BE2C (cell line): Measurements from ENCODE around the gene LRAT.

Experiments used
- DNase-seq: peaks from one replicate; pipeline ENCODE4 v3.0.0-alpha.2; 2020
- H3K27me3 ChIP-seq: fragments of 250-450 bp; sonication (Bioruptor Pico); 2 replicates; pipeline ENCODE4 v1.5.1; 2020; ENCODE audit warnings: mild to moderate bottlenecking
- H3K36me3 ChIP-seq: fragments of 250-450 bp; sonication (Bioruptor Pico); 2 replicates; pipeline ENCODE4 v1.5.1; 2020; ENCODE audit warnings: mild to moderate bottlenecking
- H3K4me1 ChIP-seq: fragments of 250-450 bp; sonication (Bioruptor Pico); 2 replicates; pipeline ENCODE4 v1.5.1; 2020
- H3K4me3 ChIP-seq: 2 replicates; pipeline ENCODE4 v1.5.1; 2011; ENCODE audit warnings: low read depth, low read length
- H3K9me3 ChIP-seq: fragments of 250-450 bp; sonication (Bioruptor Pico); 2 replicates; pipeline ENCODE4 v1.5.1; 2020
- TF ChIP-seq, protein P1 (sequence below): IDR thresholded peaks from 2 replicates; pipeline ENCODE4 v1.5.1; 2012; ENCODE audit warnings: mild to moderate bottlenecking, low read depth, low read length

LRAT gene

DNA sequence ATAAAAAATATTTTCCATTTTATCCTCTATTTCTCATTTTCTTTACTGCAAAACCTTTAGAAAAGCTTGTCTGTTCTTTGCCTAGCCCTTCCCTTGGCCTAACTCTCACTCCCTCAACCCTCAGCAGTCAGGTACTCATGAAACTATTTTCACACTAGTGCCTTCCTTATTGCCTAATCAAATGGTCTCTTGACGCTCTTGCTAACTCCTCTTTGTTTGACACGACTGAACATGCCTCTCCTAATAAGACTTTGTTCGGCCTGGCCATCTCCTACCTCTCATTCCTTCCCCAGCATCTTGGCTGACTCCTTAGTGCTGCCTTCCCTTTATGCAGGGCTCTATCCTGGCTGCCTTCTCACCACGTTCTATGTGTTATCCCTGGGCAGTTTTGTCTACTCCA is 11.1 kb upstream of the LRAT start:
- Histone ChIP-seq H3K4me3 (no peak overlapping the region), H3K9me3 (no peaks in the 10 kb centered on the region), H3K4me1 (no peaks in the 10 kb centered on the region), H3K27me3 (no peaks in the 10 kb centered on the region), H3K36me3 (no peaks in the 10 kb centered on the region)
- no peak for DNase-seq
- TF ChIP-seq, protein P1, sequence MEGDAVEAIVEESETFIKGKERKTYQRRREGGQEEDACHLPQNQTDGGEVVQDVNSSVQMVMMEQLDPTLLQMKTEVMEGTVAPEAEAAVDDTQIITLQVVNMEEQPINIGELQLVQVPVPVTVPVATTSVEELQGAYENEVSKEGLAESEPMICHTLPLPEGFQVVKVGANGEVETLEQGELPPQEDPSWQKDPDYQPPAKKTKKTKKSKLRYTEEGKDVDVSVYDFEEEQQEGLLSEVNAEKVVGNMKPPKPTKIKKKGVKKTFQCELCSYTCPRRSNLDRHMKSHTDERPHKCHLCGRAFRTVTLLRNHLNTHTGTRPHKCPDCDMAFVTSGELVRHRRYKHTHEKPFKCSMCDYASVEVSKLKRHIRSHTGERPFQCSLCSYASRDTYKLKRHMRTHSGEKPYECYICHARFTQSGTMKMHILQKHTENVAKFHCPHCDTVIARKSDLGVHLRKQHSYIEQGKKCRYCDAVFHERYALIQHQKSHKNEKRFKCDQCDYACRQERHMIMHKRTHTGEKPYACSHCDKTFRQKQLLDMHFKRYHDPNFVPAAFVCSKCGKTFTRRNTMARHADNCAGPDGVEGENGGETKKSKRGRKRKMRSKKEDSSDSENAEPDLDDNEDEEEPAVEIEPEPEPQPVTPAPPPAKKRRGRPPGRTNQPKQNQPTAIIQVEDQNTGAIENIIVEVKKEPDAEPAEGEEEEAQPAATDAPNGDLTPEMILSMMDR = no peak

DNA sequence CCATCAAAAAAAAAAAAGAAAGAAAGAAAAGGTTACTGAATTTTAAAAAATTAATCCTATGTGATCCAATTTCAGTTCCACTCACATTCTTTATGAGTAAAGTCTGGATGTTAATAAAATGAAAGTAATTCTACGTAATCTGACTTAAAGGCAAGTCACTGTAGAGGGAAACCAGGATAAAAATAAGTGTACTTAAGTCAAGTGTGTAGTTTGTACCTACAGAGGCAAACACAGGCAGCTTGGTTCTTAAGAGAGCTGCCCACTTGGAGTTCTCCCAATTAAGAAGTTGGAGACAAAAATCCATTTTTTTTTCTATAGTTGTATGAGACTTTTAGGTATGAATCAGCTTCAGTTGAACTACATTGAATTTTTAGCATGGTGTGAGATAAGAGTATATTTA is 7.0 kb upstream of the LRAT start:
- H3K36me3 ChIP-seq = no peaks in the 10 kb centered on the region
- H3K4me3 ChIP-seq = no peak overlapping the region
- DNase-seq = no peak
- H3K9me3 ChIP-seq = no peaks in the 10 kb centered on the region
- peaks cover 8% of the 10 kb centered on the region for H3K27me3 ChIP-seq
- H3K4me1 ChIP-seq = no peaks in the 10 kb centered on the region
- TF ChIP-seq, protein P1 = no peak

DNA sequence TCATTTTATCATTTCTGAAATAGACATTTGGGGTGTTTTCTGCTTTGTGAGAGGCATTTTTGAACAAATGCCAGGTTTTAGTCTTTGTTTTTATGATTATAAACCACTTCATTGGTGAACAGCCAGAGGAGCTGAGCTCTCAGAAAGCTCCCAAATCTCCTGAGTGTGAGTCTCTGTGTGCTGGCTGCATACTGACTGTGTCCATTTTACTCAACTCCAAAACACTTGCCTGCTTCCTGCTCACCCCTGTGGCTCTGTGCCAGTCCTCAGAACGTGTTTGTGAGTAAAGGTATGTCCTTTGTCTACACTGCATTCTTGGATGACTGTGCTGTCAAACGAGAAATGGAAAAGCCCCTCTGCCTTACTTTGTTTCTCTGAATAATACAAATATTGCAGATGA is 5.4 kb upstream of the LRAT start:
- Histone ChIP-seq H3K27me3 (peaks cover 23% of the 10 kb centered on the region), H3K9me3 (no peaks in the 10 kb centered on the region; the same call in 1 of the 2 replicates), H3K4me1 (no peaks in the 10 kb centered on the region), H3K4me3 (no peak overlapping the region), H3K36me3 (no peaks in the 10 kb centered on the region)
- TF ChIP-seq, protein P1 = no peak
- no peak for DNase-seq

- no peak for DNase-seq
Measured at GRCh38 chr4:154739111-154739510, 4.7 kb upstream of the LRAT start.

DNA sequence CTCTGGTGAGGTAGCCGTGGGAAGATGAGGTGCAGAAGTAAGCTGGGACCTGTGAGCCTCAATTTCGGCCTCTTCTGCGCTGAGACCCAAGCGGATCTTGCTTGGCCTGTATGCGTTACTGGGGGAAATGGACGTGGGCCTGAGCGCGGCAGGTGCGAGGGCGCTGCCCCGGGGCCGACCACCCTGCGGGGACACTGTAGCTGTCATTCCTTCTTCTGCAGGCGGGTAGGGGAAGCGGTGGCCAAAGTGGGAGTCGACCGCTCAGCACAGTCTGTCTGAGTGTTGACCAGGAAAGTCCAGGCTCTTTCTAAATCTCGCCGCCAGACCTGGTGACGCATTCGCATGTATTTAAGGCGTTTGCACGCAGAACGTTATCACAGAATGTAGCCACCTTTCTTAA is 3.3 kb upstream of the LRAT start:
- Histone ChIP-seq H3K36me3 (no peaks in the 10 kb centered on the region), H3K27me3 (peaks cover 42% of the 10 kb centered on the region), H3K9me3 (no peaks in the 10 kb centered on the region; the same call in 1 of the 2 replicates), H3K4me1 (no peaks in the 10 kb centered on the region), H3K4me3 (no peak overlapping the region)
- no peak for DNase-seq
- TF ChIP-seq, protein P1 = no peak

More at GRCh38 chr4:154739111-154739510, 4.7 kb upstream of the LRAT start:
- no peaks in the 10 kb centered on the region for H3K4me1 ChIP-seq
- no peak overlapping the region for H3K4me3 ChIP-seq
- no peaks in the 10 kb centered on the region for H3K36me3 ChIP-seq
- H3K9me3 ChIP-seq = no peaks in the 10 kb centered on the region; the same call in 1 of the 2 replicates
- TF ChIP-seq, protein P1 = no peak
- H3K27me3 ChIP-seq = peaks cover 30% of the 10 kb centered on the region

DNA sequence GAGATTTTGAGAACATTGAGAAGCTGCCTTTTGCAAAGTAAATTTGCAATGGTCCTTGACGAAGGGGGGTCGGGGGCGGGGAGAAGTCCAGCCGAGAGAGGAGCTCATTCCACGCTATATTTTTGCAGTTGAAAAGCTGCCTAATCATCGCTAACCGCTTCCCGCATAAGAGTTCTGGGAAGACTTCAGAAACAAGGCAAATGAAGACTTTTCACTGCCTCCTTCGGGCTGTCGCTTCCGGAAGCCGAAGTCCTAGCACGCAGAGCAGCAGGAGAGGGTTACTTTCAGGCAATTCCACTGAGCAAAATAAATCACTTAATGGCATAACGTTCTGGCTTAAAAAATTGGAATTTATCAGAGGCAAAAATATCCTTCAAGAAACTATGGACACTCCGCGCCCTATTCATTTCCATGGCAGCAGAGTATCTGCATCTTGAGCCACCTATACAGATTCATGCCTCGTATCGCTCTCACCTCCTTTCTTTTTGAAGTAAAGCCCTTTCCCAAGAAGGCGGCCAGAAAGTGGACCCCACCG is 2.6 kb upstream of the LRAT start:
- TF ChIP-seq, protein P1 = no peak
- H3K27me3 ChIP-seq = peaks cover 46% of the 10 kb centered on the region
- no peak overlapping the region for H3K4me3 ChIP-seq
- H3K36me3 ChIP-seq = no peaks in the 10 kb centered on the region
- no peak for DNase-seq
- H3K4me1 ChIP-seq = no peaks in the 10 kb centered on the region
- no peaks in the 10 kb centered on the region; the same call in 1 of the 2 replicates for H3K9me3 ChIP-seq
